Measurements from ENCODE around the gene CCDC47. TPM values are rescaled to one million over a fixed set of nuclear protein-coding genes. Genes with fewer than 3 reads are reported as not detected.

Gene CCDC47
- total RNA-seq, 1 experiment from 2014 or later = 64.0 TPM

GRCh38 chr17:63792055-63792729 is 18.8 kb upstream of the CCDC47 start:
- no peak for DNase-seq
- Histone ChIP-seq H3K27ac (no peak overlapping the region), H3K9me2 (ENCODE audit: insufficient read depth) (no peaks in the 10 kb centered on the region), H3K4me2 (no peak overlapping the region), H3K4me3 (no peak overlapping the region), H4K20me1 (ENCODE audit: insufficient read depth) (peaks cover 47% of the 10 kb centered on the region), H3K27me3 (ENCODE audit: insufficient read depth, low read depth) (no peaks in the 10 kb centered on the region), H2AFZ (no peak overlapping the region), H3F3A (ENCODE audit: insufficient read depth, low read depth) (peaks cover 16% of the 10 kb centered on the region; the same call in 1 of the 2 replicates), H3K36me3 (ENCODE audit: low read depth) (peaks cover 63% of the 10 kb centered on the region), H3K9me3 (ENCODE audit: insufficient read depth, low read depth) (no peaks in the 10 kb centered on the region), H3K4me1 (replicated peaks; ENCODE audit: insufficient read depth) (peaks cover under 1% of the 10 kb centered on the region), H3K79me2 (ENCODE audit: low read depth) (peaks cover 71% of the 10 kb centered on the region)
- intact Hi-C loops (cut with micrococcal nuclease; ENCODE audit: unreplicated experiment) = no loop called here
- POLR2A ChIA-PET (ENCODE audit: unreplicated experiment) = interaction anchor here (0.6 kb wide), 1 partner anchor 36 kb away, joined by 4 read pairs; no protein-coding TSS in a partner anchor
- no peak for TF ChIP-seq EZH2 (IDR thresholded peaks at IDR 0.05; ENCODE audit: low read depth)
- no peak for TF ChIP-seq CTCF (conservative IDR thresholded peaks at IDR 0.05)
- CTCF ChIA-PET = interaction anchor here (0.7 kb wide), 2 partner anchors 392 to 1271 kb away, joined by 5 read pairs; no protein-coding TSS in a partner anchor
- no TSS peak for BruUV-seq (replicated peaks)

- H2AFZ ChIP-seq = no peak overlapping the region
- no peaks in the 10 kb centered on the region for H3K9me3 ChIP-seq (ENCODE audit: insufficient read depth, low read depth)
- CTCF ChIA-PET = no interaction called here
- no peaks in the 10 kb centered on the region for H3K9me2 ChIP-seq (ENCODE audit: insufficient read depth)
- peaks cover 86% of the 10 kb centered on the region for H3K79me2 ChIP-seq (ENCODE audit: low read depth)
- POLR2A ChIA-PET (ENCODE audit: unreplicated experiment) = interaction anchor here (0.6 kb wide), 1 partner anchor 16 kb away, joined by 3 read pairs; the partner anchor contains the start of gene CCDC47
- no peak overlapping the region for H3K27ac ChIP-seq
- H3K27me3 ChIP-seq (ENCODE audit: insufficient read depth, low read depth) = no peaks in the 10 kb centered on the region
- TF ChIP-seq CTCF (conservative IDR thresholded peaks at IDR 0.05) (no peak), EZH2 (IDR thresholded peaks at IDR 0.05; ENCODE audit: low read depth) (no peak)
- H3F3A ChIP-seq (ENCODE audit: insufficient read depth, low read depth) = peaks cover 31% of the 10 kb centered on the region
- H3K36me3 ChIP-seq (ENCODE audit: low read depth) = peaks cover 60% of the 10 kb centered on the region
- peaks cover 22% of the 10 kb centered on the region for H3K4me1 ChIP-seq (replicated peaks; ENCODE audit: insufficient read depth)
- no peak for DNase-seq
- H3K4me2 ChIP-seq = no peak overlapping the region
- H4K20me1 ChIP-seq (ENCODE audit: insufficient read depth) = peaks cover 38% of the 10 kb centered on the region
- BruUV-seq (replicated peaks) = no TSS peak
- intact Hi-C loops (cut with micrococcal nuclease; ENCODE audit: unreplicated experiment) = no loop called here
- no peak overlapping the region for H3K4me3 ChIP-seq
These were observed 16.7 kb upstream of the CCDC47 start for GRCh38 chr17:63790057-63790456.

GRCh38 chr17:63786971-63787711 is 13.7 kb upstream of the CCDC47 start:
- Histone ChIP-seq H3K27ac (peak overlapping the region; percentile 83), H3K9me3 (ENCODE audit: insufficient read depth, low read depth) (no peaks in the 10 kb centered on the region), H3K9me2 (ENCODE audit: insufficient read depth) (no peaks in the 10 kb centered on the region), H3F3A (ENCODE audit: insufficient read depth, low read depth) (peaks cover 54% of the 10 kb centered on the region), H3K79me2 (ENCODE audit: low read depth) (peaks cover 98% of the 10 kb centered on the region), H2AFZ (no peak overlapping the region), H3K36me3 (ENCODE audit: low read depth) (peaks cover 45% of the 10 kb centered on the region), H3K4me1 (replicated peaks; ENCODE audit: insufficient read depth) (peaks cover 44% of the 10 kb centered on the region), H4K20me1 (ENCODE audit: insufficient read depth) (peaks cover 56% of the 10 kb centered on the region), H3K27me3 (ENCODE audit: insufficient read depth, low read depth) (no peaks in the 10 kb centered on the region), H3K4me2 (peak overlapping the region; percentile 22; the same call in 1 of the 2 replicates), H3K4me3 (no peak overlapping the region)
- TF ChIP-seq CTCF (conservative IDR thresholded peaks at IDR 0.05) = no peak
- TF ChIP-seq EZH2 (IDR thresholded peaks at IDR 0.05; ENCODE audit: low read depth) = no peak
- ChIA-PET CTCF (no interaction called here), POLR2A (ENCODE audit: unreplicated experiment) (interaction anchor here (0.7 kb wide), 2 partner anchors 17 to 33 kb away, joined by 4 to 8 read pairs; no protein-coding TSS in a partner anchor)
- DNase-seq = peak; percentile 56 to 85
- BruUV-seq (replicated peaks) = TSS peak; percentile 33
- intact Hi-C loops (cut with micrococcal nuclease; ENCODE audit: unreplicated experiment) = no loop called here
